Activated naive CD8-positive, alpha-beta T cell treated with anti-CD3 and anti-CD28 coated beads, Interleukin-2, amount 50 U/mL, for 16 hours (primary cell): ENCODE data around the gene PALM3.

Experiments
- DNase-seq: peaks from one replicate; pipeline ENCODE4 v3.0.0-alpha.2; 2020; ENCODE audit warnings: low read depth, low spot score

Gene PALM3

DNA sequence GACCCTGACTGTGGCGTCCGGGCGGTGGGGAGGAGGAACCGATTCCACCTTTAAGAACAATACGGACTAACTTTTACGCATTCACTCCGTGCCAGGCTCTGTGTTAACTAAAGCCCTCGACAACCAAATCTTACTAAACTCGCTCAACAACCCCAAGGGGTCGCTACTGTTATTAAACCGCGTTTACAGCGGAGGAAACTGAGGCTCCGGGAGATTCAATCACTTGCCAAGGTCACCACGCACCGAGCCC is 27.5 kb upstream of the PALM3 start:
- no peak for DNase-seq

DNA sequence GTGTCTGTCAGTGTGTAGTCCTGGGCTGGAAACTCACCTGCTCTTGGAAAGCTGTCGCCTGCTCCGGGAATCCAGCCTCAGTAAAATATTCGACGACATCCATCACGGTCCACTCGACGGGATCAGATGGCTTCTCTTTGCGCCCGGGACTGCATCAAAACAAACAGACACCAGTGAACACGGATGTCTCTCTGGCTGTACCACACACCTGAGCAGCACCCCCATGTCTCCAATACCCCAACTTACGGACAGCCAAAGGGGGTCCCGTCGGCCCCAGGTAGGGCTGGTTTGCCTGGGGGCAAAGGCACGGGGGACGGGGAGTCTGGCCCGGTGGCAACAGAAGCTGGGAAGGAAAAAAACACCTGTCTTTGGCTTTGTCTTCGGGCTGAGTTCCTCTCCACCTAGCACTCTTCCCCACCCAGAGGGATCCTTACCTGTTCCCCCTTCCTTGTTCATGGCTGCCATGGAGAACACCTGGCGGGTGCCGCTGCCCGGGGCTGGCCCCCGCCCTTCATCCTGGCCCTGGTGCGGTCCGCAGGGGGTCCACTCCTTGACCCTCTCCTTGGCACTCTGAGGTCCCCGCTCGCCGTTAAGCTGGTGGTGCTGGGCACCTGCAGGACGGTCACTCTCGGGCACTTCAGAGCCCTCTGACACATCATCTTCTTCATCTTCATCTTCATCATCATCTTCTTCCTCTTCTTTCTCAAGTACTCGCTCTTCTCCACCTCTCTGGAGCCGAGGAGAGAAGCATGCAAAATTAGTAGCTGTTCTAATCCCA is 26.9 kb upstream of the PALM3 start:
- no peak for DNase-seq

DNA sequence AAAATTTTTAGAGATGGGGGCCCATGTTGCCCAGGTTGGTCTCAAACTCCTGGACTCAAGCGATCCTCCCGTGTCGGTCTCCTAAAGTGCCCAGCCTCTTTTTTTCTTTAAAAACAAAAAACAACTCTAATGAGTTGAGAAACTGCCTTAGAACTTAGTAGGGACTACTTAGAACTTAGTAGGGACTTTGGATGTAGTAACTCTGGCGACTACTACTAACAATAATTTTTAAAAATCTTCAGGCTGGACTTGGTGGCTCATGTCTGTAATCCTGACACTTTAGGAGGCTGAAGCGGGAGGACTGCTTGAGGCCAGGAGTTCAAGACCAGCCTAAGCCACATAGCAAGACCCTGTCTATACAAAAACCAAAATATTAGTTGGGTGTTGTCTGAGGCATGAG is 24.2 kb upstream of the PALM3 start:
- DNase-seq: no peak

DNA sequence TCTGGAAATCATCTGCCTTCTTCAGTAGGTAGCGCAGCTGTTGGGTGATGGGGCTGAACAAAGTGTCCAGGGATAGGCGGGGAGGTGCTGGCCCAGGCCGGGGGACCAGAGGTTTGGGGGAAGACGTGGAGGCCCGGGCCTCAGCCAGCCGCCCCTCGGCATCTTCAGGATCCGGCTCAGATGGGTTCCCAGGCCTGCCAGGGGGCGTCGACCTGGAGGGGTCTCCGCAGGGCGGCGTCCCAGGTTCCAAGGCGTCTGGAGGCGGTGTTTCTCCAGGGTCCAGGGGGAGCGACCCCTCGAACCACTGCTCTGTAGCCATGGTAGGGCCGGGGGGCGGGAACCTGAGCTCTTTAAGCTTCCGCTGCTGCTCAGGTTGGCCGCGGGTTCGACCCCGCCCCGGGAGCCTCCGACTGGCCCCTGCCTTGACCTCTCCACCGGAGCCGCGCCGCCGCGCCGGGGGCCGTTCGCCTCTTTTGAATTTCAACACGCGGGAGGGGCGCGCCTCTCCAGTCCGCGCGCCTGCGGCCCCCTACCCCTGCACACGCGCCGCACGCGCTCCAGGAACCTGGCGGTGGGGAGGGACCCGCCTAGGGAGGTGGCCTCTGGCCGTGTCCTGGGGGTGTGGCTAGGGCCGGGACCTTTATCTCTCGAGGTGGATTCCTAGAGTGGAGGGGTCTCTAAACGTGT is 23.6 kb upstream of the PALM3 start, which contains the start of gene C19orf67:
C19orf67 (minus strand) TSS at position 475 of the 687 bp plus-strand sequence; CDS start at position 319, 156 bp downstream.
- no peak for DNase-seq

DNA sequence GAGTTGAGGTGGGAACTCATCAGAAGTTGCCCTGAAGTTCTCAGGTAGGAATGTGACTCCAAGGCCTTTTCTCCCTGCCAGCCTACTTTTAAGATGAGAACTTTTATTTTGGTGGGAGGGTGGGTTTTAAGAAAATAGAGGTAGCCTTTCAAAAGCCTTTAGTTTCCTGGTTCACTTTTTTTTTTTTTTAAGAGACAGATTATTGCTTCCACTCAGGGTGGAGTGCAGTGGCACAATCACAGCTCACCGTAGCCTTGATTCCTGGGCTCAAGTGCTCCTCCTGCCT is 20.7 kb upstream of the PALM3 start:
- DNase-seq: no peak

DNA sequence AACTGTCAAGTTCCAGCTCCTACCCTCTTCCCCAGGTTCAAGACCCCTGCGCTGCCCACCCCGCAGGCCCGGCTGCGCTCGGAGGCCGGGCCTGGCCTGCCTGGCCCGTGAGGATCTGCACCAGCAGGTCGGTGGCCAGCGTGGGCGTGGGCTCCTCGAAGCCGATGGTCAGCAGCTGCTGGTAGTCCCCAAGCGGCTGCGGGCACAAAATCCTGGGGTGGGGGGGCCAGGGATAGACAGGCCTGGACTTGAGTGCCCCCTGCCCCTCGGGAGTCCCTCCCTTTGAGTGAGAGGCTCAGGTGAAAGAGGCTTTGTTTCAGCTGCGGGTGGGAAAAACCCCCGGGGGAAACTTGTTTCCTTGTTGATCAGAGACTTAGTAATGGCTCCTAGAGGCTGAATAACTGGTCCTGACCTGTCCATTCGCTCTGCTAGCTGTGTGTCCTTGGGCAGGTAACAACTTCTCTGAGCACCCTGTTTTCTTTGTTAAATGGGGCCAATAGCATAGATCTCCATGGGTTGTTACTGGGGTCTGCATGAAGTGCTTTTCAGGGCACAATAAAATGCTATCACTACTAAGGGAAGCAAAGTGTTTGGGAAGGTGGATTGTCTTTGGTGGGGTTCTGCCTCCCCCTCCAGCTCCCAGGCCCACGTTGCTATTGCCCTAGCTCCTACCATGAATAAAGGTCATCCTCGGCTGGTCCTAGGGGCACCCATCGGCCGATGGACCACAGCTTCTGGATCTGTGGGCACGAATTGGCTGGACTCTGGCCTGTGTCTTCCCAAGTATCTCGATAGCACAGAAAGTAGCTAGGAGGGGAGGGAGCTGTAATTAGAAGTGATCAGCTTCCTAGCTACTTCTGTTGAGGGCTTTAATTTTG is 20.2 kb upstream of the PALM3 start:
- DNase-seq: no peak

DNA sequence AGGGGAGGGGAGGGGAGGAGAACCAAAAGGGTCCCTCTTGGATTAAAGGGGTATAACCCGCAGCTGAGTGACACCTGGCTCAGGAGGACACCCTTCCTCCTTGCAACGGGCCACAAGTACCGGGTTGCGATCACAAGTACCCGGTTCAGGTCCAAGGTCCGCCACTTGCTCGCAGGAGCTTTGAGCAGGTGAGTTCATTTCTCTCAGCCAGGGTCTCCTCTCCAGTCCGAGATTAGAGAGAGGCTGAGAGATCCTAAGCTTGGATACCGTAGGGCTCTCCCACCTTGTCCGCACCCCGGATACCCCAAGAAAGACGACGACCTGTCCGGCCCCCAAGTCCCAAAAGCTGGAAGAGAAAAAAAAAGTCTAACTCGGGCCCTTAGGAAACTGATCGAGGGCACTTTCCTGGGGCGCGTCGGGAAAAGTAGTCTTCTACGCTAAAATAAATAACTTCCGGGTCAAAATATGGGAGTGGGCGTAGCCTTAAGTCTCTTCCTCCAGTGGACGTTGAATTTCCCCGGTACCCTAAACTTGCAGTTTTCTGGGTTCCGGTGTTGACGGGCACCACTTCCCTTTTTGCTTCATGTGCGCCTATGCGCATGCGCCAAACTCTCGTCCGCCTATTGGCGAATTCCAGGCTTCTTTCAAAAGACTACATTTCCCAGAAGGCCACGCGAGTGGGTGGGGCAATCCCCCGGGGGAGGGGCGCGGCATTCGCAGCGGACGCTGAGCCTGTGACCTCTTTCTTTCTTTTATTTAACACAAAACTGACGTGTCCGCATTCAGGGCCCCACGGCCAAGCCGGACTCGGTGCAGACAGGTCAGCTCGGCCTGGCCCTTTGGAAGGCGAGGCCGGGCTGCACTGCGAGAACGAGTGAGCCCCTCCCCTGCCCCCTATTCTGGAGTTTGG is 19.3 kb upstream of the PALM3 start:
- peak; percentile 97 for DNase-seq

DNA sequence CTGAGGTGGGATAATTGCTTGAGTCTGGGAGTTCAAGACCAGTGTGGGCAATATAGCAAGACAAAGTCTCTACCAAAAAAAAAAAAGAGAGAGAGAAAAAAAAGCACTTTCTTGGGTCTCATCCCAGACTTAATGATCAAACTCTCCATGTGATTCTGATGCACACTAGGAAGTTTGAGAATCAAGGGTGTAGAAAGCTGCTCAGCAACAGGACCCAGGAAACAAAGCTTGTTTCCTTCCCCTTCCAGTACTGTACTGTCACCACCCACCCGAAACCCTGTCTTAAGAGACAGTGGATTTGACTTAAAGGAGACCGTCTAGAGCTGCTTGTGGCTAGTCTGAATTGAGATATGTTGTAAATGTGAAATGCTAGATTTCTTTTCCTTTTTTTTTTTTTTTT is 16.5 kb upstream of the PALM3 start:
- no peak for DNase-seq

DNA sequence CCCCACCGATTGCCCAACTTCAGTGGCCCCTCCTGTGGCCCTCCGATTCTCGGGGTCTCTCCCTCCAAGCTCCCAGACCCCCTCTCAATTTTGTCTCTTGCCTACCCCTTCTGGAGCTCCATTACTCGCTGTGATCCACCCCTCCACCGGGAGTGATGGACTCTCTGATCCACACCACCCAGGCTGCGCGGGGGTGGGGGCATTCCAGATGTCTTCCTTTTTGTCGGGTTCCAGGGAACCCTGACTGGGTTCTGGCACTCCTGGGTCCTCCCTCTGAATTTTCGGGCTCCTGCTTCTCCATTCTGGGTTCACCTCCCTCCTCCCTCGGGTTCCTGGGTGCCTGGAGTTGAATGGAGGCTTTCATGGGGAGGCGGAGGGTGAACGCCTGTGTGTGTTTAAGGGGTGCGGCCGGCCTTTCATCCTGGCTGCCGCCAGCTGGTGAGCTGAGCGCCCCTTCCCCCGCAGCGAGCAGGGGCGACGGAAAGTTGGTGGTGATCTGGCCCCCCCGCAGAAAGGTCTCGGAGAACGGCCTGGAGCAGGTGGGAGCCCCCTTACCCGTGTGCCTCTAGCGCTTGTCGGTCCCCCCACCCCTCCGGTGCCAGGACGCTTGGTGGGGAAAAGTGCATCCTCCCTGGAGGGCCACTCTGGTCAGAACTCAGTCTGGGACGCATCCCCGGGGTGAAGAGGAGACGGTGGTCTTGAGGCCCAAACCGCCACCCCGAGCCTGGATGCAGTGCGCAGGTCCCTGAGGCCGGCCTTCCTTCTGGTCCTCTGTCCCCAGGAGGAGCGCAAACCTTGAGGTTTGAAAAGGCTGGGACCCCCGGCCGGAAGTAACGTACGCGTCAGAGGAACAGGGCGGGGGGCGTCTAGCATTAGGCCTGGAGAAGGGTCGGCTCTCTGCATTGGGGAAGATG is 12.3 kb upstream of the PALM3 start:
- no peak for DNase-seq

DNA sequence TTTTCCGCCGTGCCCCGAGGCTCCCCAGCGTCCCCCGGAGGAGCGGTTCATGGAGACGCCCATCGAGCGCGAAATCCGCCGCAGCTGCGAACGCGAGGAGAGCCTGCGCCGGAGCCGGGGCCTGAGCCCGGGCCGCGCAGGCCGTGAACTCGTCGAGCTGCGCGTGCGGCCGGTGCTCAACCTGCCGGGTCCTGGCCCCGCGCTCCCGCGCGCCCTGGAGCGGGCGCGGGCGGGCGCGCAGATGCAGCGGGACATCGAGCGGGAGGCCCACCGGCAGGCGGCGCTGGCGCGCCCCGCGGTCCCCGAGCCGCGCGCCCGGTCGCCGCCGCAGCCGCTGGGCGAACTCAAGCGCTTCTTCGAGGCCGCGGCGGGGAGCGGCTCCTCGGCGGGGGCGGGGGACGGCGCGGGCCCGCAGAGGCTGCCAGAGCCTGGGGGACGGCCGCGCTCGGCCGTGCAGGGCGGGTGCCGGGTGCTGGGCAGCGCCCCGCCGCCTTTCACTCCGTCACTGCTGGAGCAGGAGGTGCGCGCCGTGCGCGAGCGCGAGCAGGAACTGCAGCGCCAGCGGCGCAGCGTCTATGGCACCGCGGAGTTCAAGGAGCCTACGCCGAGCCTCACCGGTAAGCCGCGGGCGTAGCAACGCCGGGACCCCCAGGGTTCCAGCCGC is 11.5 kb upstream of the PALM3 start:
- DNase-seq: peak; percentile 39

DNA sequence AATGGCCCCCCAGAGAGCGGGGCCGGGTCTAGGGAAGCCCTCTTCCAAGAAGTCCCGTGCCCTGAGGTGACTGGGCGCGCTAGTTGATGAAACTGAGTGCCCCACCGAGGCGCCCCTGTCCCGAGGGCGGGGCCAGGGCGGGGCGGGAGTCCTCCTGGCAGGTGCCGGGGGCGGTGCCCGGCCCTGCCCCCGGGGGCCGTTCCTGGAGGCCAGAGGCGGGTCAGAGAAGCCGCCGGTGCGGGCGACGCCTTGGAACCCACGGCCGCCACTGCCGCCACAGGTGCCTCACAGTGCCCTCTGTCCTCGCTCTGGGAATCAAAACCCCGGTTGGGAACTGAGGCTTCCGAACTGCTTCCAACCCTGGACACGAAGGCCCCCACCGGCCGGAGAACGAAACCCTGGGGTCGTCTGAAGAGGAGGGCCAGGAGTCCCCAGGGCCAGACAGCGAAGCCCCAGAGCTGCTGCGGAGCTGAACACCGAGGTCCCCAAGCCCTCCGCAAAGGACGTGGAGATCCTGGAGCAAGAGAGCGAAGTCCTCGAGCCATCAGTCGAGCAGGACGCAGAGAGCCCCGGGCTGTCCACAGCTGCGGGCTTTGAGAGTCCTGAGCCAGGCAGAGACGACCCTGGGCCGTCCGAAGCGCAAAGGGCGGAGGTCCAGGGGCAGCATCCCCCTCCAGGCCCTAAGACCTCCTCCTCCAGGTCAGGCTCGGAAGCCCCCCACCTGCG is 10.8 kb upstream of the PALM3 start, which contains the start of gene MISP3:
MISP3 (plus strand) TSS at position 252 of the 726 bp plus-strand sequence. CDS start 524 bp downstream, outside the sequence.
- no peak for DNase-seq

DNA sequence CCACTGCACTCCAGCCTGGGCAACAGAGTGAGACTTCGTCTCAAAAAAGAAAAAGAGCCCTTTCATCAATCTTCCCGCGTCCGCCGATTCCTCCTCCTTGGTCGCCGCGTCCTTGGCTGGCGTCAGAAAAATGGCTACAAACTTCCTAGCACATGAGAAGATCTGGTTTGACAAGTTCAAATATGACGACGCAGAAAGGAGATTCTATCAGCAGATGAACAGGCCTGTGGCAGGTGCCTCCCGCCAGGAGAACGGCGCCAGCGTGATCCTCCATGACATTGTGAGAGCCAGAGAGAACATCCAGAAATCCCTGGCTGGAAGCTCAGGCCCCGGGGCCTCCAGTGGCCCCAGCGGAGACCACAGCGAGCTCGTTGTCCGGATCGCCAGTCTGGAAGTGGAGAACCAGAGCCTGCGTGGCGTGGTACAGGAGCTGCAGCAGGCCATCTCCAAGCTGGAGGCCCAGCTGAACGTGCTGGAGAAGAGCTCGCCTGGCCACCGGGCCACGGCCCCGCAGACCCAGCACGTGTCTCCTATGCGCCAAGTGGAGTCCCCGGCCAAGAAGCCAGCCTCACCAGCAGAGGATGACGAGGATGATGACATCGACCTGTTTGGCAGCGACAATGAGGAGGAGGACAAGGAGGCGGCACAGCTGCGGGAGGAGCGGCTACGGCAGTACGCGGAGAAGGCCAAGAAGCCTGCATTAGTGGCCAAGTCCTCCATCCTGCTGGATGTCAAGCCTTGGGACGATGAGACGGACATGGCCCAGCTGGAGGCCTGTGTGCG is 8.6 kb upstream of the PALM3 start:
- DNase-seq: no peak

DNA sequence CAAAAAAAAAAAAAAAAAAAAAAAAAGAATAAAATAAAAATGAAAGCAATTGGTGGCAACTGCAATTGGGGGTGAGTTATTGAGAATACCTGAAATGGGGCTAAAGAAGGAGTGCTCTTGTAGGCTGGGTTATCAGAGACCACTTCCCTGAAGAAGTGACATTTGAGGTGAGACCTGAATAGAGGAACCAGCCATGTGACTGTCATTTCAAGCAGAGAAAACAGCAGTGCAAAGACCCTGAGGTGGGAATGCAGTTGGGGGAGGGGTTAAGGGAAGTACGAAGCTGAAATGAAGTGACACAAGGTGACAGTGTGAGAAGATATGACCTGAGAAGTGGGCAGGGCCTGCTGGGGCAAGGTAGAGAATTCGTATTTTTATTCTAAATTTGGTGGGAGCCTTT is 4.3 kb upstream of the PALM3 start:
- DNase-seq: no peak

DNA sequence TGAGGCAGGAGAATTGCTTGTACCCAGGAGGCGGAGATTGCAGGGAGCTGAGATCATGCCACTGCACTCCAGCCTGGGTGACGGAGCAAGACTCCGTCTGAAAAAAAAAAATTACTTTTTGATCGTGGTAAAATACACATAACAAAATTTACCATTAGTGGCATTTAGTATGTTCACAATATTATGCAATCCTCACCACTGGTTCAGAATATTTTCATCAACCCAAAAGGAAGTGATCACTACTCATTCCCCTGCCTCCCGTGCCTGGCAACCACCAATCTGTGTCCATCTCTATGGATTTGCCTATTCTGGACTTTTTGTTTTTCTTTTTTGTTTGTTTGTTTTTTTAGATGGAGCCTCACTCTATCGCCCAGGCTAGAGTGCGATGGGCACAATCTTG is 1.2 kb upstream of the PALM3 start:
- DNase-seq: no peak

DNA sequence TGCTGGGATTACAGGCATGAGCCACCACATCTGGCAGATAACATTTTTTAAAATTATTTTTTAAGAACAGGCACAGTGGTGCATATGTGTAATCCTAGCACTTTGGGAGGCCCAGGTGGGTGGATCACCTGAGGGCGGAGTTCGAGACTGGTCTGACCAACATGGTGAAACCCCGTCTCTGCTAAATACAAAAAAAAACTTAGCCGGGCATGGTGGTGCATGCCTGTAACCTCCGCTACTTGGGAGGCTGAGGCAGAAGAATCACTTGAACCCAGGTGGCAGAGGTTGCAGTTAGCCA is 631 bp upstream of the PALM3 start:
- DNase-seq: no peak

DNA sequence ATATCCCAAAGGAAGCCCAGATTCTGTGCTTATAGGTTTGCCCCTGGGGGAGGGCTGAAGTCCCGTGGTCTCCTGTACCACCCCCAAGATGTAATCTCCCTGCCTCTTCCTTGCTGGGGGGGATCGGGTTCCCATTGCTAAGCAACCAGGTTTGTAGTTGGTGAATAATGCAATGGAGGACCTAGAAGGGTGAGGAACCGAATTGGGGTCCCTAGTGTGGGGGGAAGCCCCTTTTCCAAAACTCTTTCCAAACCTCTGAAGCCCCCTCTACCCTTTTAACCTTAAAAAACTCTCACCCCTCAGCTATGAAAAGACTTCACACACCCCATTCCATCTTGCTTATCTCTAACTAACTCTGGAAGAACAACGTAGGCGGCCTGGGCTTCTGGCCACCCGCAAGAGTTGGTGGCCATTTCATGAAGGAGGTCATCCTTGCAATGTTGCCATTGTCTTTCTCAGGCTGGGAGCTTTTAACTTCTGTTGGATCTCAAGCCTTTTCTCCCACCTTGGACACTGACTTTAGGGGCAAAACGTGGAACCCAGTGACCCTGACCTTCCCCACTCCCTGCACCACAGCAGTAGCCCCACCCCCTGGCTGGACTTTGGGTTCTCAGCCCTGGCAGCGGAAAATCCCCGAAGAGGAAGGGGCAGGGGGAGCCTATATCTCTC is 661 bp downstream of the PALM3 start:
- no peak for DNase-seq

DNA sequence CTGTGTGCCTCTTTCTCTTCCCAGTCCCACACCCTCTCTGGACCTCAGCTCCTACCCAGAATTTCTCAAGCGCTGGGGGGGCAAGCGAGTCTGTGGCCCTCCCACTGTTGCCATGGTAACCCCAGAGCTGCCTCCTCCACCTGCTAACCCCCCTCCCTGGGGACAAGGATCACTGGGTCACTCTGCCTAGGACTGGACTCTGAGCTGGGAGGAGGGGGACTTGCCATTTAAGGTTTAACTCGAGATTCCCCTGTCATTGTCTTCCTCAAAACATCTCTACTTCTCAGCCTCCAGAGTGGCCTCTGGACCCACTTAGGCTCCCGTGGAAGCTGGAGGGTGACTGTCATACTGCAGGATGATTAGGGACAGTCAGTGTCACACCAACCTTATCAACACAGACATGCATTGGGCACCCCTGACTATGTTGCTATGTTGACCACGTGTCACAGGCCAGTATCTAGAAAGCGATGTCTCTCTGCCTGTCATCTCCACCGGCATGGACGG is 2.2 kb downstream of the PALM3 start:
- no peak for DNase-seq

DNA sequence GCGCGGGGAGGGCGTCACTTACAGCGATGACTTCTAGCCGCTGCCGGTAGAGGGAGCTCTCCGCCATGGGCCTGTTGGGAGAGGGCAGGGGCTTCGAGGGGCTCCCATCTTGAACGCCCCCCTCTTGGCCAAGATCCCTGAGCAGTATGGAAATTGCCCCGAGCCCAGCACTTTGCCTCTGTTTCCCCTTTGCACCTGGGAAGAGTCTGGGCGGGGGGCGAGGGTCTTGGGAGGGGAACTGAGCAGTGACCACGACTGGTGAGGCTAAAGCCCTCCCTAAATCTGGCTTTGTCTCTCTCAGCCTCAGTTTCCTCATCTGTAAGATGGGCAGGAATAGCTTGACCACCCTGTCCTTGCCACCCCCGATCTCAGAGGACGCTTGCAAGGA is 2.8 kb downstream of the PALM3 start:
- DNase-seq: no peak
